Tibial nerve (tissue), 4 donors: ENCODE measurements around the gene OMP. TPM values are rescaled to one million over a fixed set of nuclear protein-coding genes. Genes with fewer than 3 reads are reported as not detected.

Experiments used
- DNase-seq, 2 donors: peaks; one replicate each; pipeline ENCODE4 v3.0.0-alpha.2; 2019; ENCODE audit warnings: low spot score in 2 of 2
- H3K27ac ChIP-seq, 4 donors: fragments of 200-600 bp; sonication (generic) in 3 of 4; one replicate each; pipeline ENCODE4 v1.5.1; 2017 to 2019; ENCODE audit warnings: mild to moderate bottlenecking in 1 of 4
- H3K27me3 ChIP-seq, 2 donors: fragments of 200-600 bp; sonication (generic) in 1 of 2; one replicate each; pipeline versions ENCODE4 v1.5.1 to v1.6.0; 2017 to 2019
- H3K36me3 ChIP-seq, 3 donors: fragments of 200-600 bp; sonication (generic); one replicate each; pipeline ENCODE4 v1.5.1; 2018 to 2019
- H3K4me1 ChIP-seq, 4 donors: fragments of 200-600 bp; sonication (generic) in 3 of 4; one replicate each; pipeline ENCODE4 v1.5.1; 2017 to 2019
- H3K4me3 ChIP-seq, 4 donors: fragments of 200-600 bp; sonication (generic) in 3 of 4; one replicate each; pipeline ENCODE4 v1.5.1; 2017 to 2019; ENCODE audit warnings: mild to moderate bottlenecking in 1 of 4, moderate library complexity in 1 of 4
- H3K9me3 ChIP-seq, 4 donors: fragments of 200-600 bp; sonication (generic) in 3 of 4; one replicate each; pipeline ENCODE4 v1.5.1; 2017 to 2019
- EP300 ChIP-seq, 2 donors: sonication (generic); formaldehyde crosslinking; IDR thresholded peaks; one replicate each; pipeline ENCODE4 v1.6.1; 2017; ENCODE audit warnings: antibody characterized with exemption in 2 of 2, mild to moderate bottlenecking in 1 of 2
- POLR2A ChIP-seq, 2 donors: fragments of 450-650 bp; IDR thresholded peaks; one replicate each; pipeline ENCODE4 v1.6.1; 2017; ENCODE audit warnings: antibody characterized with exemption in 2 of 2, mild to moderate bottlenecking in 2 of 2, moderate library complexity in 2 of 2
- WGBS, 2 donors: methylation state at CpG; one replicate each; pipeline ENCODE4 v1.1.5; 2018; 5-methylcytosine and 5-hydroxymethylcytosine counted together
- total RNA-seq, 4 donors: library from RNA; depleted of rRNA; stranded (reverse); fragments of >200 nt; gene quantifications; one replicate each; pipeline ENCODE4 v1.1.0, GENCODE V29; 2016
- TF ChIP-seq, protein P1 (sequence below), 5 experiments: fragments of 200-600 bp in 3 of 5; fragments of 450-650 bp in 2 of 5; sonication (generic) in 3 of 5; IDR thresholded peaks; one replicate each; pipeline ENCODE4 v1.5.1; 2016 to 2019; ENCODE audit warnings: antibody characterized with exemption in 5 of 5, mild to moderate bottlenecking in 3 of 5, moderate library complexity in 2 of 5

The OMP gene
- total RNA-seq, 4 donors from 2014 or later, result 9.9 TPM; not detected in 3

DNA sequence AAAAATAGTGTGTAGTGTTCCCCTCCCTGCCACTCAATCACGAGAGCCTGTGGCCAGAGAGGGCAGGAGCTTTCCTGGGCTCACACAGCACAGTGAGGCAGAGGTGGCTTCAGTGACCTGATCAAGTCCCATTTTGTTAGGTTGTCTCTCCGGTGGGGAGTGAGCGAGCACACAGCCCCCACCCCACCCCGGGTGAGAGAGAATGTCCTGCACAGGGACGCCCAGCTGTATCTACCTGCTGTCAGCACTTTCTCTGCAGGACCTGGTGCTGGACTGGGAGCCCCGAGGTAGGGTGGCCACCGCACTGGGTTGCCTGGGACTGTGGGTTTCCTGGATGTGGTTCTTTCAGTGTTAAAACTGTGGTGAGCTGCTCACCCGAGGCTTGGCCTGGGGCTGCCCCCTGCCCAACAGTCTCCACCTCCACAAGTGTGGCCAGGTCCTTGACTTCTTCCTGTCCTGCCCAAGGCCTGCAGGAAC, 29.8 kb upstream of the OMP start:
- 40 to 45% methylated on average over 8 of the region's 8 CpGs for WGBS, 2 donors

DNA sequence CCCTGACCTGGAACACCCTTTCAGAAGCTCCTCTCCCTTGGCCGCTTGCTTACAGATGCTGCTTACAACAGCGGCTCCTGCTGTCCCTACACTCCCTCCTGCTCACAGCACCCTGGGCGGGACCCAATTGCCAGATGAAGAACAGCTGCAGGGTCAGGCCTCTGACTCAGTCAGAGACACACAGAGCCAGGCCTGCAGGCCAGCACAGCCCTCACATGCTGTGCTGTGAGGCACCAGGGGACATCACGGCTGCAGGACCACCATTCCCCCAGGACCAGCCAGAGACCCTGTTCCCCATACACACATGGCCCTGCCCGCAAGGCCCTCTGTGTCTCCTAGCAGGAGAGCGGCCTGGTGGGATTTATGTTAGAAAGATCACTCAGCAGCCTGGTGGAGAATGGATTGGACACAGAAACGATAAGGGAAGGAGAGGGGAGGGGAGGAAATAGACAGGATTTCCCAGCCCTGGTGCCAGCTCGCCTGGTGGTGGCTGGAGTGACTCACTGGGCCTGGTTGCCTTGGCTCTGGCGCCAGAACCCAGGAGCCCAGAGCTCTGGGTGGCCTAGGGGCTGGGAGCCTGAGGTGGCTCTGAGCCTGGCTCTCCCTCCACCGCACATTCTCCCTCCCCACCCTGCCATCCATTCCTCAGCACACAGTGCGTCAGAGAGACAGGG, 29.2 kb upstream of the OMP start:
- H3K27me3 ChIP-seq, result no peaks in the 10 kb centered on the region
- peak; percentile 85 to 89 for DNase-seq
- no peak overlapping the region for H3K4me3 ChIP-seq
- no peaks in the 10 kb centered on the region for H3K36me3 ChIP-seq
- peak overlapping the region; percentile 79 to 97 (median 86) for H3K27ac ChIP-seq
- 21 to 33% methylated on average over 11 of the region's 11 CpGs for WGBS, 2 donors
- peaks cover 0 to 3% (median 0%) of the 10 kb centered on the region in 4 donors for H3K9me3 ChIP-seq
- TF ChIP-seq, protein P1, sequence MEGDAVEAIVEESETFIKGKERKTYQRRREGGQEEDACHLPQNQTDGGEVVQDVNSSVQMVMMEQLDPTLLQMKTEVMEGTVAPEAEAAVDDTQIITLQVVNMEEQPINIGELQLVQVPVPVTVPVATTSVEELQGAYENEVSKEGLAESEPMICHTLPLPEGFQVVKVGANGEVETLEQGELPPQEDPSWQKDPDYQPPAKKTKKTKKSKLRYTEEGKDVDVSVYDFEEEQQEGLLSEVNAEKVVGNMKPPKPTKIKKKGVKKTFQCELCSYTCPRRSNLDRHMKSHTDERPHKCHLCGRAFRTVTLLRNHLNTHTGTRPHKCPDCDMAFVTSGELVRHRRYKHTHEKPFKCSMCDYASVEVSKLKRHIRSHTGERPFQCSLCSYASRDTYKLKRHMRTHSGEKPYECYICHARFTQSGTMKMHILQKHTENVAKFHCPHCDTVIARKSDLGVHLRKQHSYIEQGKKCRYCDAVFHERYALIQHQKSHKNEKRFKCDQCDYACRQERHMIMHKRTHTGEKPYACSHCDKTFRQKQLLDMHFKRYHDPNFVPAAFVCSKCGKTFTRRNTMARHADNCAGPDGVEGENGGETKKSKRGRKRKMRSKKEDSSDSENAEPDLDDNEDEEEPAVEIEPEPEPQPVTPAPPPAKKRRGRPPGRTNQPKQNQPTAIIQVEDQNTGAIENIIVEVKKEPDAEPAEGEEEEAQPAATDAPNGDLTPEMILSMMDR (IDR thresholded peaks at IDR 0.05), result peak; percentile 40 to 75 (median 59)
- TF ChIP-seq POLR2A (IDR thresholded peaks at IDR 0.05) (peak in 1 of 2 donors; percentile 30), EP300 (IDR thresholded peaks at IDR 0.05) (peak in 1 of 2 donors; percentile 80)
- peaks cover 7 to 74% (median 46%) of the 10 kb centered on the region in 4 donors for H3K4me1 ChIP-seq

More for the DNA sequence above, 29.8 kb upstream of the OMP start:
- no peak for DNase-seq
- Histone ChIP-seq H3K27ac (peak overlapping the region; percentile 79 to 97 (median 86)), H3K4me1 (peaks cover 7 to 80% (median 48%) of the 10 kb centered on the region in 4 donors), H3K36me3 (no peaks in the 10 kb centered on the region), H3K9me3 (no peaks in the 10 kb centered on the region), H3K27me3 (no peaks in the 10 kb centered on the region), H3K4me3 (no peak overlapping the region)
- TF ChIP-seq EP300 (IDR thresholded peaks at IDR 0.05) (no peak), POLR2A (IDR thresholded peaks at IDR 0.05) (no peak)
- TF ChIP-seq, protein P1 (IDR thresholded peaks at IDR 0.05), result no peak

DNA sequence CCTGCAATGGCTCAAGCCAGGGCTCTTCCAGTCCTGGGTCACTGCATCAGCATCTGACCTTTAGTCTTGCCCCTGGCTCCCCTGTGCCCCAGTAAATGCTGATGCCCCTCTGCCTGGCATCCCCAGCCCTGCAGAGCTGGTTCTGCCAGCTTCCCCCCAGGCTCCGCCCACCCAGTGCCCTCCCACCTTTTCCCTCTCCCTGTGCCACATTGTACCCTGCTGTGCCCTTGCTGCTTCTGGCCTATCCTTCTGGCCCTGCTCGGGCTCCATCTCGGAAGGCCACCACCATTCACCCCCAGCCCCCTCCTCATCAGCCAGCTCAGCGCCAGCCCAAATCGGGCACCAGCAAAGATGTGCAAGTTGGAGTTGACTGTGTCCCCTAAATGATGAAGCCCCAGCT, 28.4 kb upstream of the OMP start:
- H3K9me3 ChIP-seq, result peaks cover 0 to 3% (median 0%) of the 10 kb centered on the region in 4 donors

DNA sequence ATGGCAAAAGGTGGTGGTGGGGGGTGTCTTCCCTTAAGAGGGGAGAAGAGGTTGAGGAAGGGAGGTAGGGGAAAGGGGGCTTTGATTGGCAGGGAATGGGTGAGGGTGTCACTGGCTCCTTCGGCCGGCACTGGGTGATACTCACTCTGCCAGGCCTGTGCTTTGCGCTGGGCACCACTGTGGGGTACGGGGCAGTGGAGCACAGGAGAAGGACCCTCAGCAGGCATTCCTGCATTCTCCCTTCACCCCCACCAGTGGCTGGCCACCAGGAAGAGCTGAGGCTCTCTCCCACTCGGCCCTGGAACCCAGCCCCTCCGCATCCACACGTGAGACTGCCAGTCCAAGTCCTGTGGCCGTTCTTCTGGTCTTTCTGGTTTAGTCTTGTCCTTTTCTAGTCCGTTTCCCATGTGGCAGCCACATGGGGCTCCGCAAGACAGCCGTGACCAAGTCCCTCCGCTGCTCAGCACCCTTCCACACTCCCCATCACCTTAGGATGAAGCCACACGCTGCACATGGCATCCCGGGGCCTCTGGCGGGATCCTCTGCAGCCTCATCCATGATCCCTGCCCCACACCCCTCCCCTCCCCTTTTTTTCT, 27.9 kb upstream of the OMP start:
- TF ChIP-seq, protein P1 (IDR thresholded peaks at IDR 0.05), result no peak
- TF ChIP-seq POLR2A (IDR thresholded peaks at IDR 0.05) (no peak), EP300 (IDR thresholded peaks at IDR 0.05) (no peak)
- Histone ChIP-seq H3K27ac (peak overlapping the region; percentile 79 to 97 (median 86)), H3K9me3 (peaks cover 0 to 3% (median 0%) of the 10 kb centered on the region in 4 donors), H3K27me3 (no peaks in the 10 kb centered on the region), H3K4me1 (peaks cover 7 to 62% (median 46%) of the 10 kb centered on the region in 4 donors), H3K36me3 (no peaks in the 10 kb centered on the region), H3K4me3 (no peak overlapping the region)
- DNase-seq, result no peak
- 78 to 82% methylated on average over 13 of the region's 15 CpGs for WGBS, 2 donors

More for the DNA sequence above, 28.4 kb upstream of the OMP start:
- Histone ChIP-seq H3K27ac (peak overlapping the region; percentile 79 to 97 (median 86)), H3K4me1 (peaks cover 7 to 67% (median 46%) of the 10 kb centered on the region in 4 donors), H3K36me3 (no peaks in the 10 kb centered on the region), H3K4me3 (no peak overlapping the region), H3K27me3 (no peaks in the 10 kb centered on the region)
- WGBS, 2 donors, result 67 to 68% methylated on average over 5 of the region's 5 CpGs
- DNase-seq, result no peak
- TF ChIP-seq EP300 (IDR thresholded peaks at IDR 0.05), result no peak
- TF ChIP-seq, protein P1 (IDR thresholded peaks at IDR 0.05), result no peak
- no peak for TF ChIP-seq POLR2A (IDR thresholded peaks at IDR 0.05)

DNA sequence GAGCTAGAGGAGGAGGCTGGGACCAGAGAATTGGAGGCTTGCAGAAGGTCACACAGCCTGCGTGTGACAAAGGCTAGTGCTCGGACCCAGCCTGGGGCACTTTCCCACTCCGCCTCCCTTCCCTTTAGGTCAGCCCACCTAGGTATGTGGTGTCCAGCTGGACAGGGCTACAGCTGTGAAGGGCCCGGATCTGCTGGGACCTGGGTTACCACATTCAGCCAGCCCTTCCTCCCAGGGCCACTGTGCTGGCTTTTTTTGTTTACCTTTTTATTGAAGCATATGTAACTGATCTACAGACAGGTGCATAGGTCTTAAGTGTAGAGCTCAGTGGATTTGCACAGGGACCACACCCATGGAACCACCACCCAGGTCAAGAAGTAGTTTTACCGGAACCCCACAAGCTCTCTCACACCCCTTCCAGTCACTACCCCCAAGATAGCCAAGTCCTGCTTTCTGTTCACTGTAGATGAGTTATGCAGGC, 27.2 kb upstream of the OMP start:
- no peak for DNase-seq
- no peaks in the 10 kb centered on the region for H3K36me3 ChIP-seq
- peaks cover 0 to 3% (median 0%) of the 10 kb centered on the region in 4 donors for H3K9me3 ChIP-seq
- H3K4me1 ChIP-seq, result peaks cover 7 to 59% (median 46%) of the 10 kb centered on the region in 4 donors
- H3K4me3 ChIP-seq, result no peak overlapping the region
- H3K27ac ChIP-seq, result peak overlapping the region in 3 of 4 donors; percentile 85 to 97 (median 86)
- 81 to 88% methylated on average over 5 of the region's 5 CpGs for WGBS, 2 donors
- TF ChIP-seq, protein P1 (IDR thresholded peaks at IDR 0.05), result no peak
- TF ChIP-seq EP300 (IDR thresholded peaks at IDR 0.05), result no peak
- TF ChIP-seq POLR2A (IDR thresholded peaks at IDR 0.05), result no peak
- H3K27me3 ChIP-seq, result no peaks in the 10 kb centered on the region
